GM23338 (cell line): ENCODE measurements around the gene NELL2.

ENCODE experiments used
- CREB1 ChIP-seq: fragments of 250-450 bp; sonication (Bioruptor Pico); IDR thresholded peaks from 2 replicates; pipeline ENCODE4 v1.5.0; 2020; ENCODE audit warnings: low read depth, mild to moderate bottlenecking, moderate library complexity
- EZH2 ChIP-seq: fragments of 200-600 bp; sonication (generic); IDR thresholded peaks from one replicate; pipeline ENCODE4 v1.8.0; 2017; ENCODE audit warnings: antibody characterized with exemption, mild to moderate bottlenecking, low read depth; ENCODE audit not compliant: unreplicated experiment
- EZH2phosphoT487 ChIP-seq: fragments of 200-600 bp; sonication (generic); IDR thresholded peaks from one replicate; pipeline ENCODE4 v1.8.1; 2018; ENCODE audit warnings: antibody characterized with exemption; ENCODE audit not compliant: unreplicated experiment
- JUNB ChIP-seq: IDR thresholded peaks from one replicate; pipeline ENCODE4 v1.6.1; 2016; ENCODE audit warnings: antibody characterized with exemption; ENCODE audit not compliant: unreplicated experiment
- POLR2AphosphoS5 ChIP-seq: IDR thresholded peaks from 2 replicates; pipeline ENCODE4 v1.6.1; 2016; ENCODE audit warnings: antibody characterized with exemption, low read depth
- STAT1 ChIP-seq: IDR thresholded peaks from one replicate; pipeline ENCODE4 v1.6.1; 2016; ENCODE audit warnings: antibody characterized with exemption; ENCODE audit not compliant: unreplicated experiment
- ZNF114 ChIP-seq: fragments of 250-450 bp; sonication (Bioruptor Pico); IDR thresholded peaks from 2 replicates; pipeline ENCODE4 v1.5.0; 2020; ENCODE audit warnings: mild to moderate bottlenecking, moderate library complexity
- ZNF331 ChIP-seq: fragments of 250-450 bp; sonication (Bioruptor Pico); IDR thresholded peaks from 2 replicates; pipeline ENCODE4 v1.5.0; 2020; ENCODE audit warnings: low read depth, mild to moderate bottlenecking, moderate library complexity
- TF ChIP-seq, protein P1 (sequence below), 2 experiments: fragments of 200-600 bp in 1 of 2; sonication (generic) in 1 of 2; conservative IDR thresholded peaks; 2 replicates each; pipeline versions ENCODE4 v1.5.1 to v1.6.1; 2016 to 2017; ENCODE audit warnings: antibody characterized with exemption in 2 of 2, low read depth in 2 of 2, mild to moderate bottlenecking in 2 of 2, moderate library complexity in 1 of 2
- TF ChIP-seq, protein P2 (sequence below): IDR thresholded peaks from one replicate; pipeline ENCODE4 v1.6.1; 2018; ENCODE audit warnings: antibody characterized with exemption; ENCODE audit not compliant: unreplicated experiment

GRCh38 chr12:44544018-44544417, 332.1 kb downstream of the NELL2 start:
- TF ChIP-seq, protein P1, sequence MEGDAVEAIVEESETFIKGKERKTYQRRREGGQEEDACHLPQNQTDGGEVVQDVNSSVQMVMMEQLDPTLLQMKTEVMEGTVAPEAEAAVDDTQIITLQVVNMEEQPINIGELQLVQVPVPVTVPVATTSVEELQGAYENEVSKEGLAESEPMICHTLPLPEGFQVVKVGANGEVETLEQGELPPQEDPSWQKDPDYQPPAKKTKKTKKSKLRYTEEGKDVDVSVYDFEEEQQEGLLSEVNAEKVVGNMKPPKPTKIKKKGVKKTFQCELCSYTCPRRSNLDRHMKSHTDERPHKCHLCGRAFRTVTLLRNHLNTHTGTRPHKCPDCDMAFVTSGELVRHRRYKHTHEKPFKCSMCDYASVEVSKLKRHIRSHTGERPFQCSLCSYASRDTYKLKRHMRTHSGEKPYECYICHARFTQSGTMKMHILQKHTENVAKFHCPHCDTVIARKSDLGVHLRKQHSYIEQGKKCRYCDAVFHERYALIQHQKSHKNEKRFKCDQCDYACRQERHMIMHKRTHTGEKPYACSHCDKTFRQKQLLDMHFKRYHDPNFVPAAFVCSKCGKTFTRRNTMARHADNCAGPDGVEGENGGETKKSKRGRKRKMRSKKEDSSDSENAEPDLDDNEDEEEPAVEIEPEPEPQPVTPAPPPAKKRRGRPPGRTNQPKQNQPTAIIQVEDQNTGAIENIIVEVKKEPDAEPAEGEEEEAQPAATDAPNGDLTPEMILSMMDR (conservative IDR thresholded peaks at IDR 0.05; ENCODE audit: low read depth in 2 of 2) = no peak
- TF ChIP-seq EZH2 = no peak
- no peak for TF ChIP-seq POLR2AphosphoS5
- TF ChIP-seq ZNF114 (CRISPR knock-in tag) = no peak
- no peak for TF ChIP-seq CREB1 (CRISPR knock-in tag)
- no peak for TF ChIP-seq JUNB
- TF ChIP-seq EZH2phosphoT487 = no peak
- TF ChIP-seq, protein P2, sequence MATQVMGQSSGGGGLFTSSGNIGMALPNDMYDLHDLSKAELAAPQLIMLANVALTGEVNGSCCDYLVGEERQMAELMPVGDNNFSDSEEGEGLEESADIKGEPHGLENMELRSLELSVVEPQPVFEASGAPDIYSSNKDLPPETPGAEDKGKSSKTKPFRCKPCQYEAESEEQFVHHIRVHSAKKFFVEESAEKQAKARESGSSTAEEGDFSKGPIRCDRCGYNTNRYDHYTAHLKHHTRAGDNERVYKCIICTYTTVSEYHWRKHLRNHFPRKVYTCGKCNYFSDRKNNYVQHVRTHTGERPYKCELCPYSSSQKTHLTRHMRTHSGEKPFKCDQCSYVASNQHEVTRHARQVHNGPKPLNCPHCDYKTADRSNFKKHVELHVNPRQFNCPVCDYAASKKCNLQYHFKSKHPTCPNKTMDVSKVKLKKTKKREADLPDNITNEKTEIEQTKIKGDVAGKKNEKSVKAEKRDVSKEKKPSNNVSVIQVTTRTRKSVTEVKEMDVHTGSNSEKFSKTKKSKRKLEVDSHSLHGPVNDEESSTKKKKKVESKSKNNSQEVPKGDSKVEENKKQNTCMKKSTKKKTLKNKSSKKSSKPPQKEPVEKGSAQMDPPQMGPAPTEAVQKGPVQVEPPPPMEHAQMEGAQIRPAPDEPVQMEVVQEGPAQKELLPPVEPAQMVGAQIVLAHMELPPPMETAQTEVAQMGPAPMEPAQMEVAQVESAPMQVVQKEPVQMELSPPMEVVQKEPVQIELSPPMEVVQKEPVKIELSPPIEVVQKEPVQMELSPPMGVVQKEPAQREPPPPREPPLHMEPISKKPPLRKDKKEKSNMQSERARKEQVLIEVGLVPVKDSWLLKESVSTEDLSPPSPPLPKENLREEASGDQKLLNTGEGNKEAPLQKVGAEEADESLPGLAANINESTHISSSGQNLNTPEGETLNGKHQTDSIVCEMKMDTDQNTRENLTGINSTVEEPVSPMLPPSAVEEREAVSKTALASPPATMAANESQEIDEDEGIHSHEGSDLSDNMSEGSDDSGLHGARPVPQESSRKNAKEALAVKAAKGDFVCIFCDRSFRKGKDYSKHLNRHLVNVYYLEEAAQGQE = no peak
- no peak for TF ChIP-seq ZNF331 (CRISPR knock-in tag)
- TF ChIP-seq STAT1 = no peak
